ENCODE measurements around the gene USP21. TPM values are rescaled to one million over a fixed set of nuclear protein-coding genes. Genes with fewer than 3 reads are reported as not detected.

USP21 gene
- total RNA-seq, 1 donor from 2014 or later: 6.7 TPM

DNA sequence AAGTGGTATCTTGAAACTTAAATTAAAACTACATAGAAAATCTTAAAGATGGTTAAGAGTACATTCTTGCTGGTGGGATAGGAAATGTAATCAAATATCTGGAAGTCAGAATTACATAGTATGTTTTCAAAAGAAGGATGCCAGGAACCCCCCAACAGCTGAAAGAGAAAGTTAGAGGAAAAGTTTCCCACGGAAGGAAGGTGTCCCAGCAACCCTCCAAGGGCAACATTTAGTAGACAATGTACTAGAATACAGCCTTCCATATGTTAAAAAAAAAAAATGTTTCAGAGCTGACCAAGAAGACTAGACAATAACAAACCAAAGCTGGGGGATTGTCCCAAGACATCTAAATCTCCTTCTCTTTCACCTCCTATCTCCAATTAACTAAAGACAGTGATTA lies 29.0 kb upstream of the USP21 start:
- Histone ChIP-seq H3K9me3 (ENCODE audit: low read depth) (no peaks in the 10 kb centered on the region), H3F3A (ENCODE audit: low read depth) (peaks cover 38% of the 10 kb centered on the region), H3K79me2 (ENCODE audit: low read depth) (peaks cover 86% of the 10 kb centered on the region), H3K9ac (peak overlapping the region; percentile 6), H3K4me1 (peaks cover 20% of the 10 kb centered on the region), H3K27ac (no peak overlapping the region), H3K36me3 (no peaks in the 10 kb centered on the region), H2AFZ (replicated peaks) (no peak overlapping the region), H4K20me1 (ENCODE audit: low read depth) (peaks cover 22% of the 10 kb centered on the region), H3K27me3 (no peaks in the 10 kb centered on the region), H3K4me2 (peak overlapping the region; percentile 90), H3K4me3 (peak overlapping the region; percentile 77)
- Mint-ChIP-seq H3K9me3 (no peaks in the 10 kb centered on the region), H3K4me1 (peaks cover 28% of the 10 kb centered on the region), H3K27me3 (ENCODE audit: insufficient read depth, low read depth) (no peaks in the 10 kb centered on the region), H3K27ac (no peak overlapping the region), H3K4me3 (no peak overlapping the region), H3K36me3 (peaks cover 26% of the 10 kb centered on the region)
- TF ChIP-seq EZH2 (IDR thresholded peaks at IDR 0.05): no peak
- no peak for TF ChIP-seq EZH2phosphoT487 (IDR thresholded peaks at IDR 0.05)
- TF ChIP-seq, protein P1, sequence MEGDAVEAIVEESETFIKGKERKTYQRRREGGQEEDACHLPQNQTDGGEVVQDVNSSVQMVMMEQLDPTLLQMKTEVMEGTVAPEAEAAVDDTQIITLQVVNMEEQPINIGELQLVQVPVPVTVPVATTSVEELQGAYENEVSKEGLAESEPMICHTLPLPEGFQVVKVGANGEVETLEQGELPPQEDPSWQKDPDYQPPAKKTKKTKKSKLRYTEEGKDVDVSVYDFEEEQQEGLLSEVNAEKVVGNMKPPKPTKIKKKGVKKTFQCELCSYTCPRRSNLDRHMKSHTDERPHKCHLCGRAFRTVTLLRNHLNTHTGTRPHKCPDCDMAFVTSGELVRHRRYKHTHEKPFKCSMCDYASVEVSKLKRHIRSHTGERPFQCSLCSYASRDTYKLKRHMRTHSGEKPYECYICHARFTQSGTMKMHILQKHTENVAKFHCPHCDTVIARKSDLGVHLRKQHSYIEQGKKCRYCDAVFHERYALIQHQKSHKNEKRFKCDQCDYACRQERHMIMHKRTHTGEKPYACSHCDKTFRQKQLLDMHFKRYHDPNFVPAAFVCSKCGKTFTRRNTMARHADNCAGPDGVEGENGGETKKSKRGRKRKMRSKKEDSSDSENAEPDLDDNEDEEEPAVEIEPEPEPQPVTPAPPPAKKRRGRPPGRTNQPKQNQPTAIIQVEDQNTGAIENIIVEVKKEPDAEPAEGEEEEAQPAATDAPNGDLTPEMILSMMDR (IDR thresholded peaks at IDR 0.05): no peak
- DNase-seq (ENCODE audit: low spot score): no peak

DNA sequence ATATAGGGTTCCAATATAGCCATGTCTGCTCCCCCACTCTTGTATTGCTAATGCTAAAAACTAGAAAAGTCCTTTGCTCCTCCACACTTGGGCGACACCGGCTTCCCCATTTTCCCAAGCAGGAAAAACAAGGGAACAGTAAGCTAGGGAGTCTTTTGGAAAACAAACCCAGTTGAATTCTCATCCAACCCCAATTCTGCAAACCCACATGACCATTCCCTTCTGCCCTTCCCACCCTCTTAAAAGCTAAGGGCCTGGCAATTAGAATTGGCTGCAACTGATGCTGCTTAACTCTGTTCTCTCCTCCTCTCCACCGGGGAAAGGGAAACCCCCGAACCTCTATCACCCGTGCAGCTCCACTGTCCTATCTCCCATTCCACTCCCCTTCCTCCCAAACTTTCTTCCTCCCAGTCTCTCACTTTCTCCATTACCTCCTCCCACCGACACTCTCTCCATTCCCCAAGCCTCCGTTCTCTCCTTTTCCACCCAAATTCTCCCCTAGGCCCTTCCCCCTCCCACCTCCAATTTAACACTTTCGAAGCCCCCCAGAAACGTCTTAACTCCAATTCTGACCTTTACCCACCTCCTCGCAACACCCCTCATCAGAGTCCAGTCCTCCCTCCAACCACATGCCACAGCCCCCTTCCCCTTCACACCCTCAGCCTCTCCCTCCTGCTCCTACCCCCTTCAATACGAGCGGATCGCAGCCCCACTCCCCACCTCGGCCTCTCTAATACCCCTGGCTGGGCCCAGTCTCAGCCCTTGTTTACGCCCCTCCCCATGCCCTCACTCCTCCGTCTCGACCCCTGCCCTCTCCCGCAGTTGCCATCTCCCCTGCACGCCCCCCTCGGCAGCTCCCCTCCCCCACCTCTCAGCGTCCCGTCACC lies 27.5 kb upstream of the USP21 start:
- H3K79me2 ChIP-seq (ENCODE audit: low read depth): peaks cover 73% of the 10 kb centered on the region
- peak; percentile 36 for DNase-seq (ENCODE audit: low spot score)

DNA sequence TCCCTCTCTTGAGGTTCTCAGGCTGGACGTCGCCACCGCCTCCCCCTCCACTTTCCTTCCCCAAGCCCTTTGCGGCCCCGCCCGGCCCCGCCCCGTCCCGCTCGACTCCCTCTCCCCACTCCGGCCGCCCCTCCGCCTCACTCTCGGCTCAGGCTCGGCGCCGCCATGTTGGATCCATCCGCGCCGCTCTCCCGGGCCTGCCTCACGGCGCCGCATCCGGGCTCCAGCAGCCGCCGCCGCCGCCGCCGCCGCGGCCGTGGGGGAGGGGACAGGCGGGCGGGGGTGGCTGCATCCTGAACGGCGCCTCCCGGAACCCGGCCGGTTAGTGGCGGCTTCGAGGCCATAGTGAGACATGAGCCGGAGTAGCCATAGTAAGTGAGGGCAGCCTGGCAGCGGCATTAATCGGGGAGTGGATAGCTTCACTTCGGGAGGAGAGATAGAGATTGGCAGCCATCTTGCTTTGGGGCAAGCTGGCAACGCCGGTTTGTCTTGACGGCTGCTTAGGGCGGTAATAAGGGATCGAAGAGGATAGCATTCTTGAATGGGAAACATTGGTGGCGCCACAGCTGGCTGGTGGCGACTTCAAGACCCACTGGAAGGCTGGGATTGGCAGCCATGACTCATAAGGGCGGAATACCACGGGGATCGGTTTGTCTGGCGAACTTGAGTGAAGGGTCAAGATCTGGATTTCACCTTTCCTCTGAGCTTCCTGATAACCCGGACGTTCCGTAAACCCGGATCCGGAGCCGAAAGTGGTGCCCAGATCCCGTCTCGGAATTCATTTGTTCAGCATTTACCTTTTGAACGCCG lies 26.7 kb upstream of the USP21 start, which contains the start of gene DEDD:
DEDD (minus strand) TSS at position 258 of the 810 bp plus-strand sequence. CDS start 8,205 bp downstream, outside the sequence.
- Histone ChIP-seq H2AFZ (replicated peaks) (peak within 1 kb of the TSS; percentile 79), H4K20me1 (ENCODE audit: low read depth) (peaks cover 10% of the 10 kb centered on the region), H3K27me3 (no peaks in the 10 kb centered on the region), H3K4me3 (peak within 1 kb of the TSS; percentile 77), H3K9me3 (ENCODE audit: low read depth) (no peaks in the 10 kb centered on the region), H3F3A (ENCODE audit: low read depth) (peaks cover 38% of the 10 kb centered on the region), H3K9ac (peak within 1 kb of the TSS; percentile 78), H3K36me3 (no peaks in the 10 kb centered on the region), H3K4me2 (peak within 1 kb of the TSS; percentile 90), H3K79me2 (ENCODE audit: low read depth) (peaks cover 64% of the 10 kb centered on the region), H3K4me1 (peaks cover 20% of the 10 kb centered on the region), H3K27ac (peak within 1 kb of the TSS; percentile 98)
- no peak for TF ChIP-seq EZH2phosphoT487 (IDR thresholded peaks at IDR 0.05)
- TF ChIP-seq, protein P1 (IDR thresholded peaks at IDR 0.05): peak; percentile 26
- Mint-ChIP-seq H3K4me3 (no peak within 1 kb of the TSS), H3K9me3 (no peaks in the 10 kb centered on the region), H3K27ac (peak within 1 kb of the TSS; percentile 95), H3K4me1 (peaks cover 25% of the 10 kb centered on the region), H3K27me3 (ENCODE audit: insufficient read depth, low read depth) (no peaks in the 10 kb centered on the region), H3K36me3 (peaks cover 17% of the 10 kb centered on the region)
- DNase-seq (ENCODE audit: low spot score): peak; percentile 98

More for the DNA sequence above, 27.5 kb upstream of the USP21 start:
- Histone ChIP-seq H3K9me3 (ENCODE audit: low read depth) (no peaks in the 10 kb centered on the region), H3K4me2 (peak overlapping the region; percentile 90), H4K20me1 (ENCODE audit: low read depth) (peaks cover 15% of the 10 kb centered on the region), H3K4me3 (peak overlapping the region; percentile 77), H3K4me1 (peaks cover 20% of the 10 kb centered on the region), H3K9ac (peak overlapping the region; percentile 78), H3K27ac (peak overlapping the region; percentile 98), H3K27me3 (no peaks in the 10 kb centered on the region), H2AFZ (replicated peaks) (peak overlapping the region; percentile 58), H3K36me3 (no peaks in the 10 kb centered on the region), H3F3A (ENCODE audit: low read depth) (peaks cover 38% of the 10 kb centered on the region)
- H3K27ac Mint-ChIP-seq: peak overlapping the region; percentile 95
- no peaks in the 10 kb centered on the region for H3K27me3 Mint-ChIP-seq (ENCODE audit: insufficient read depth, low read depth)
- H3K4me3 Mint-ChIP-seq: no peak overlapping the region
- H3K9me3 Mint-ChIP-seq: no peaks in the 10 kb centered on the region
- peaks cover 22% of the 10 kb centered on the region for H3K36me3 Mint-ChIP-seq
- peaks cover 26% of the 10 kb centered on the region for H3K4me1 Mint-ChIP-seq
- TF ChIP-seq EZH2phosphoT487 (IDR thresholded peaks at IDR 0.05): no peak
- TF ChIP-seq, protein P1 (IDR thresholded peaks at IDR 0.05): no peak
- TF ChIP-seq EZH2 (IDR thresholded peaks at IDR 0.05): no peak
